HG03575 (cell line): Measurements from ENCODE around the gene ODC1.

Experiments
- ATAC-seq: cut with Tn5 transposase; IDR thresholded peaks from one replicate; pipeline ENCODE4 v1.9.1; 2021; ENCODE audit not compliant: unreplicated experiment, insufficient number of reproducible peaks, low FRiP score; ENCODE audit errors: extremely low read depth

ODC1 gene

DNA sequence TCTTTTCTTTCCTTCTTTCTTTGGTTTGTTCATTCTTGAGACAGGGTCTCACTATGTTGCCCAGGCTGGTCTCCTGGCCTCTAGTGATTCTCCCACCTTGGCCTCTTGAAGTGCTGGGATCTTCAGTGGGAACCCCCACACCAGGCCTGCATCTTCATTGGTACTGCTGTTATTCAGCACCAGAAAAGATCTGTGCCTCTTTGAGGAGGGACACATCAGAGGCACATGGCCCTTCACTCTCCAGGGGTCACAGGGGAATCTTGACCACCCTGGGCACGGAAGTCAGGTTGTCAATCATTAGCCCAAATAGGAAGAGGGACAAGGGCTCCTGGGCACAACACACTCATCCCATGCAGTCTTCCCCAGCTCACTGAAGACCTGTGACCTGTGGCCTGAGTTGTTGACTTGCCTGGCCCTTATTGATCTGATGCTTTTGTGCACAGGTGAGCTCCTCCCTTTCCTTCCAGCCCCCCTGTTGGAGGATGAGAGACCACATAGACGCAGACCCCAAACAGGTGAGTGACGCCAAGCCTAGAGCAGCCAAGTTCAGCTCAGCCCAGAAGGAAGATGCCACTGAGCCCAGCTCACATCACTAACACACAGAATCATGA is 33.0 kb upstream of the ODC1 start:
- ATAC-seq, result no peak

DNA sequence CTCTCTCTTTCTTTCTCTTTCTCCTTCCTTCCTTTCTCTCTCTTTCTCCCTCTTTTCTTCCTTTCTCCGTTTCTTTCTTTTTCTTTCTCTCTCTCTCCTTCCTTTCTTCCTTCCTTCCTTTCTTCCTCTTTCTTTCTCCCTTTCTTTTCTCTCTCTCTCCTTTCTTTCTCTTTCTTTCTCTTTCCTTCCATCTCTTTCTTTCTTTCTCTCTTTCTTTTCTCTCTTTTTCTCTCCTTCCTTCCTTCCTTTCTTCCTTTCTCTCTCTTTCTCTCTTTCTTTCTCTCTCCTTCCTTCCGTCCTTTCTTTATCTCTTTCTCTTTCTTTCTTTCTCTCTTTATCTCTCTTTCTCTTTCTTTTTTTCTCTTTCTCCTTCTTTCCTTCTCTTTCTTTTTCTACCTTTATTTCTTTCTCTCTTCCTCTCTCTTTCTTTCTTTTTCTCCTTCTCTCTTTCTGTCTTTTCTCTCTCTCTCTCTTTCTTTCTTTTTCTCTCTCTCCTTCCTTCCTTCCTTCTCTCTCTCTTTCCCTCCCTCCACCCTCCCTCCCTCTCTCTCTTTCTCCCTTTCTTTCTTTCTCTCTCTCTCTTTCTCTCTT is 32.3 kb upstream of the ODC1 start:
- no peak for ATAC-seq

DNA sequence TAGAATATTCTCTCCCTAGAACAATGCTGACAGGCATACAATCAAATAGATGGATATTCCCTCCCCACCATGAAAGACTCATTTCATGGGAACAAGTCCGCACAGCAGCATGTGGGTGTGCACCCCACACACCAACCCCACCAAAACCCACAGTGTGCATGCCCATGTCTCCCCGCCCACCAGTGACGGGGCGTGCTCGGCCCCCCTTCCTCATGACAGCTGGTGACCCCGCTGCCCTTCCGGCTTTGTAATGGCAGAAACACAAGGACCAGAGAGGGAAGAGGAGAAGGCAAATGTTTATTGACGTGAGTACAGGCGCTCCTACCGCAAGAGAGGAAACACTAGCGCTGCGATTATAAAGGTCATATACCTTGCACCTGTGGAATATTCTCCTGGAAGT is 30.8 kb upstream of the ODC1 start:
- ATAC-seq, result no peak

DNA sequence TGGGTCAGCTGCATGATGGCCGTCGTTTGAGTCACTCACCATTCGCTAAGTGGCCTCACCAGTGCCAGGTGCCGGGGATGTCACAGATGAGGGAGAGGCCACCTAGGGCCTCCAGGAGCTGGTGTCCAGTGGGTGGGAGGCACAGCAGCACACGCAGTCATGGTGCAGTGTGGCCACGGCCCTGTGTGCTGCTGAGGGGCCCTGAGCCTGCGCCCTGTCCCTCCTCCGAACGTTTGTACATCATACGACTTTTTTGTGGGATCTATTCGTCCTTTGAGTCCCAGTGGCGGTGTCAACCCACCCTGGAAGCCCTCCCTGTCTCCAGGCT is 30.1 kb upstream of the ODC1 start:
- ATAC-seq, result no peak

DNA sequence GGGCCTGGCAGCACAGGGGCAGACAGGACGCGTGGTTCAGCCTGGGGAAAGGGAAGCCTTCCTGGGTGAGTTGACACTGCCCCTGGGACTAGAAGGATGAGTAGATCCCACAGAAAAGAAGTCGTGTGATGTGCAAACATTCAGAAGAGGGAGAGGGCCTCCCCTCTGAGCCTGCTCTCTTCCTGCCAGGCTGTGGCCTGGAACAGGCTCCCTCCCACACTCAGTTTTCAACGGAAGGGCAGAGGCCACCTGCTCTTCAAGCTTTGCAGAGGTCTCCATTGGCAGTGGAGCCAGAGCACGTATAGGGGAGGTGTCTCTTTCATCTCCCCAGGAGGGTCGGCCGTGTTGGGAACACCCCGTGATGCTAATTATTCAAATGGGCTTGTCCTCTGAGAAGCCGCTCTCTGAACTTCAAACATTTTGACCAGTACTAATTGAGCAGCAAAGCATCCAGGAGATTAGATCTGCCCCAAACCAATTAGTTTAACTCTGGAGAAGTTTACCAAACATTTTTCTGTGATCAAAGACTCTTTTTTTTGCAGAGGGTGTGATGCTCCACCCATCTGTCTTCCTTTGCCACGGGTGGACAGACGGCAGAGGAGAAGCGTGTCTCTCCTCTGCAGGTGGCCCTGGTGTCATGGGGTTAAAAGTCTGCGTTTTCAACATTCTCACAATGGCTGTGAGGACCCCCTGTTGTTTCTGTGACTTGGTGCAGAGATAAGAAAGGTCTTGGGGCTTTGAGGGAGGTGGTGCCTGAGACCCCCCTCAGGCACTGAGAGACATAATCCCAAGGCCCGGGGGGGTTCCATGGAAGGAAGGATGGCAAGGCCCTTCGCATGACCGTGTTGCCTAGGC is 29.5 kb upstream of the ODC1 start:
- no peak for ATAC-seq

DNA sequence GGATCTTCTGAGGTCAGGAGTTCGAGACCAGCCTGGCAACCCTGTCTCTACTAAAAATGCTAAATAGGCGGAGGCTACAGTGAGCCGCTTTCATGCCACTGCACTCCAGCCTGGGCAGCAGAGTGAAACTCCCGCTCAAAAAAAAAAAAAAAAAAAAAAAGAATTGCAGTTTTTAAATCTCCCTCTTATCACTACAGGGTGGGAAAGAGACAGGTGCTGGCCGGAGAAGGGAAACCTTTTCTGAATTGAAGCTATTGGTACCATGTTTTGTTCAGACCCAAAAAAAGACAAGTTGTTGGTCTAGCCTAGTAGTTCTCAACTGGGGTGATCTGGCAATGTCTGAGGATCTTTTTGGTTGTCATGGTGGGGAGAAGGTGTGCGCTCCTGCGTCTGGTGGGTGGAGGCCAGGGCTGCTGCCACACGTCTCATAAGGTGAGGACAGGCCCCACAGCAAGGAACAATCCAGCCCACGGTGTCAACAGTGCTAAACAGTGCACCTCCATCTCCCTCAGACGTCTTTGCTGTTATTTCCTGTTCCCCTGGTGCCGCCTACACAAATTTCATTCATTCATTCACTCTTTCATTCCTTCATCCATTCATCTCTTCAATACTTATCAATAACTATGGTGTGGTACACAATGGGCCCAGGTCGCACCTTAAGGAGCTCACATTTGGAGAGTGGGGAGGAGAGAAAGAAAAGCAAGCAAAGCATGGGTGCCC is 28.8 kb upstream of the ODC1 start:
- ATAC-seq, result no peak

DNA sequence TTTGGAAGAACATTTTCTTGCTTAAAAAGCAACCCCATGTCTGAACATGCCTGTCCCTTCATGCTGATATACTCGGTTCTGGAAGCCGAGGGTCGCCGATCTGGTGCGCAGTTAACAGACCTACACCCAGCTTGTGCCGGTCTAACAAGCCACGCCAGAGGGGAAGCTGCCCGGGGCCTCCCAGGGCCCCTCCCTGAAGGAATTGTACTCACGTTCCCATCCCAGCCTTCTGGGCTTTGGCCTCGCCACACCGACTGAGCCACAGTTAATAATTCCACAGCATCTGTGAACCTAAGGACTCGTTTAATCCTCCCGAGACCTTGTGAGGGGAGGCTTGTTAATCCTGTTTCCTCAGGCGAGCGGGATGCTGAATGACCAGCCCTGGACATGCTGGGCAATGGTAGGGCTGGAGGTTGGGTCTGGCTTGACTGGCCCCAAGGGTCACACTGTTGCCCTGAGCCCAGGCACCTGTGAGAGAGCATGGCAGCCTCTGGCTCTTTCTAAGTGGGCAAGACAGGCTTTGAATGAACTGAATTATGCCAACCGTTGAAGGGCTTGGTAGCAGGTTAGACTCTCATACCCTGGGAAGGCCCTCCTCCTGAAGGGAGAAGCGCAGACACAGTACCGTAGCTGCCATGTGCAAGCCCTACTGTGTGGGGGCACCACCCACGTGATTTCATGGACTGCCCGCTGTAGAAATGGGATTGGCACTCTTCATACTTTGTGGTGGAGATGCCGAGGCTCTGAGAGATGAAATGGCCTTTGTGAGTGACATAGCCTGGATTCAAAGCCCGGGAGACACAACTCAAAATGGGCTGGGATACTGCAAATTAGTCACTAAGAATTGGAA is 27.9 kb upstream of the ODC1 start:
- ATAC-seq, result no peak

DNA sequence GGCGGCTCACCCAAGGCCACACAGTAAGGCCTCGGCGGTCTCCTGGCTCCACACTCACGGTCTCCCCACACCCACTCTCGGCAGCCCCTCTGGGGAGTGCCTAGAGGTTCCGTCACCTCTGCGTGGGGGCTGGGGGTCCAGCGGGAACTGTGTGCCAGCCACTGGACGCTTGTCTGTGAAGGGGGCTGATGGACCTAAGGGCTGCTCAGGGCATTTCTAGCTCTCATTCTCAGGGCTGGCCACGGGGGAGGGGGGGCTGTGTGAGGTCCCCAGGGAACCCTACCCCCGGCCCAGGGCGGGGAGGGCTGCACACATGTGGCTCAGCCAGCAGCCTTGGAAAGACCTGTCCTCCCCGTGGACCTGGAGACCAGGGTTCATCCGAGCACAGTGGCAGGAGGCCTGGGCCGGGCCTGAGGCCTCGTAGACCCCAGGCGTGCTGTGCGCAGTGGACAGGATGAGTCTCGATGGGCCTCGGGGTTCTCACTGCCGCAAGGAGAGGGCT is 27.1 kb upstream of the ODC1 start:
- no peak for ATAC-seq

DNA sequence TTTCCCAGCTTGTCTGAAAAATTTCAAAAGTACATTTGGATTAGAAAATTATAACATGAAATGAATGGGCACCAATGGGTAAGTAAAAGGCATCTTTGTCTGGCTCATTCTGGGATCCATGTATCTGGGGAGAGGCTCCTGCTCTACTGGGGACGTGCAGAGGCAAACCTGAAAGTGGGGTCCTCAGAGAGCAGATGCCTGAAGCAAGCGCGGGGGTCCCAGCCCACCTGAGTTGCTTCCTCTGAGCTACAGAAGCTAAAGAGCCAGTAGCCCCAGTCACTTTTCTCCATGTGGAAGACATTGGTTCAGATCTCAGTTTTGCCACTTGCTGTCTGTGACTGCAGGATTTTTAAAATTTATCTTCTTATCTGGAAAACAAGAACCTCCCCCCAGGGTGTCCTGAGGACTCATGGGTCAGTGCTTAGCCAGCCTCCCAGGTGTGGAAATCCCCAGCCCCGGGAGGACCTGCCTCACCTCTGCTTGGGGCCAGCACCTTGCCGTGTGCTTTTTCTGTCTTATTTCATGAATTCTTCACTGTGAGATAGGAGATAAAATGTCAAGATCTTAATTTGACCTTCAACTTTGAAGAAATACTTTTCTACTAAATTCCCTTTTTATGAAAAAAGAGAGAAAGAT is 25.1 kb upstream of the ODC1 start:
- ATAC-seq, result no peak

DNA sequence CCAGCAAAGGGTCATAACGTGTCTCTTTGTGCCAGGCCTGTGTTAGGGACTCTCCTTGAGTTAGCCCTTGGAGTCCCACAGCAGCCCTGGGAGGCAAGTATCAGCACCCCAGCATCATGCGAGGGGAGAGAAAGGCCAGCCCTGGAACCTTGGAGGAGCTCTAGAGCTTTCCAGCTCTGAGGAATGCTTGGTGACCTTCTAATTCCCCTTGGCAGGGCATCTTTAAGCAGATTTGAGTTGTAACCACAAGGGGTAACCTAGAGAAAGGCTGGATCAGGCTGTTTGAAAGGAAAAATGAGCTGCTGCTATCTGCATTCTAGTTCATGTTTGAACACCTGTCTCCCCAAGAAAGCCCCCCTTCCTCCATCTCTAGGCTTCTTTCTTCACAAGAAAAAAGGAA is 23.8 kb upstream of the ODC1 start:
- no peak for ATAC-seq

DNA sequence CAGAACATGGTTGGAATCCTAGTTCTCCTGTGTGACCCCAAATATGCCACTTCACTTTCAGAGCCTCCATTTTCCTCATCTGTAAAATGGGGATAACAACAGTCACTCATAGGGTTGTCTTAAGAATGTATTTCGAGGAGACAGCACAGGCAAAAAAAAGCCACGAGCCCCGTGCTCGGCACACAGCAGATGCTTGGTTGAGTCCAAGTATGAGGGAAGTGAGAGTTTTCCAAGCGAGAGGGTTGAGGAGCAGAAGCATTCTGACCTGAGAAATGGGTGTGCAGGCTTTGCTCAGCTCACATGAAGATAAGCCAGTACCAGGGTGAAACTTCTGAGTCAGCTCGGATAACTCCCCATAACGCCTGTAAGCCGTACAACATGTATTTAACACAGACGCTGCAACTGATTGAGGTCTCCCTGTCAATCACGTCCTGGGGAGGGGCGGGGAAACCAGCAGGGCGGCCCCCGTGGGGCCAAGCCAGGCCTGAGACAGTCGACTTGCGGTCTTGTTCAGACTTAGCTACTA is 23.0 kb upstream of the ODC1 start:
- no peak for ATAC-seq

DNA sequence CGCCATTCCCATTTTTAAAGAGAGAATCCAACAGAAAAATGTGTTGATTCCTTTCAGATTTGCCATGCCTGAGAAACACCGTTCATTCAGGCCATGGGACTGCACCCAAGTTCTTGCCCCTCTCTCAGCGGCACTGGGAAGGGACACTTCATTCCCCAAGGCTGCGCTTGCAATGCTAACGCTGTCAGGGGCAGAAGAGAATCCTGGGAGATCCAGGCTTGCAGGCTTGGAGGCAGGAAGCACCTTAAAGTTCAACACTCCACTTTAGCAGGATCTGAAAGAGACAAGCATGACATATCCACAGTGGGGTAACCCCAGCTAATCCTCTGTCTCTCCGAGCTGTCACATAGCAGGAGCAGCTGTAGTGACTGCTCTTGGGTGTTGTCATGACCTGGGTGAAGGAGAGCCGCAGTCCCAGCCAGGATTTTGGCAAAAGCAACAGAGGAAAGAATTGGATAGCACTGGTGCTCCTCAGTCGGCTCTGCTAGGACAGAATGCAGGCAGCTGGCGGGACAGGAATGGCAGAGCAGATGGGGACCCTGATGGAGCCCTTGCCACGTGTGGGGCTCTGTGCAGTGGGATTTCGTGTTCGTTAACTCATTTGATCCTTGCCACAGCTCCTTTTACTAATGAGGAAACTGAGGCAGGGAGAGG is 22.0 kb upstream of the ODC1 start:
- no peak for ATAC-seq

DNA sequence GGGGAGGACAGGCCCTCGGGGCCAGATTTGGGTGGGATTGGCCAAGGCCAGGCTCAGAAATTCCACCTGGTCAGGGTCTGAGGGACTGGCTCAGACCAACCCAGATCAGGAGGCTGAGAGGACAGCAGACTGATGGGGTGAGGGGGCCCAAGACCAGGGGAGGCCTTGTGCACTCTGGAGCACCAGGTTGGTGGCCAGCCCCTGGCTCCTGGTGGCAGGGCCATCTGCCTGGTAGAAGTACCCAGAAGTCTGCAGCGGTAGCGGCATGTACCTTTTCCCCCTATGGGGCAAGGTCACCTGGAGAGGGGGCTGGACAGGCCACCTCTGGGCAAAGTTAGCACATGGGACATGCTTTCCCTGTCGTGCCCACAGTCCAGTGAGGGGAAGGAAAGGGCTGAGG is 21.2 kb upstream of the ODC1 start:
- no peak for ATAC-seq

DNA sequence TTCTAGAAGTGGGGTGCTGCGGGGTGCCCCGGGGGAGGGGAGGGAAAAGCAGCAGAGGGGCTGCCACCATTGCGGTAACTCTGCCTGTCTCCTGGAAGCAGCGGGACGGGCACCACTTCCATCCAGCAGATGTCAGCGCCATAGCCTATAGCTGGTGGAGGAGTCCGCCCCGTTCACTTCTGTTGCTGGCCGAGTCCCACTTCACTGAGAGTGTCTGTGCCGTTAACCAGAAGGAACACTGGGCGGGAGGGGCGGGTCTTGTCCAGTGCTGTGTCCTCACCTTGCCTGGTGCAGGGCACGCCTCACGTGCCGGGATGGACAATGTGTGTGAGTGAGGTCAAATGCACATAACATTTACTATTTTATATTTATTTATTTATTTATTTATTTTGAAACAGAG is 19.3 kb upstream of the ODC1 start:
- ATAC-seq, result no peak

DNA sequence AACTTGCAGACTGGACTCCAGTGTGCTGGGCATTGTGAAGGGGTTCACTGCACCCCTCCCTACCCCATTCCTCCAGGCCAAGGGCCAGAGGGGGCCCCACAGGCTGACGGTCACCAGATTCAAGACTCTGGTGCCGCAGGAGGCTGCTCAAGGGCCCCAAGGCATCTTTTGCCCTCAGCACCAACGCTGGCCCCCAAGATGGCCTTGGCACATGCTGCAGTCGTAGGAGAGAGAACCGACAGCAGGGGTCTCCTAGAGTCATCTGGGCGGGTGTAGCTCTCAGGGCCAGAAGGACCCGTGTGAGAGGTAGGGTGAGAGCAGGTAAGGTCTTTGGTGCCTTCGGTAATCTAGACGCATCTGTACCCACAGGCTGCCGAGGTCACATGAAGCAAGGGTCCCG is 18.7 kb upstream of the ODC1 start:
- ATAC-seq, result no peak

DNA sequence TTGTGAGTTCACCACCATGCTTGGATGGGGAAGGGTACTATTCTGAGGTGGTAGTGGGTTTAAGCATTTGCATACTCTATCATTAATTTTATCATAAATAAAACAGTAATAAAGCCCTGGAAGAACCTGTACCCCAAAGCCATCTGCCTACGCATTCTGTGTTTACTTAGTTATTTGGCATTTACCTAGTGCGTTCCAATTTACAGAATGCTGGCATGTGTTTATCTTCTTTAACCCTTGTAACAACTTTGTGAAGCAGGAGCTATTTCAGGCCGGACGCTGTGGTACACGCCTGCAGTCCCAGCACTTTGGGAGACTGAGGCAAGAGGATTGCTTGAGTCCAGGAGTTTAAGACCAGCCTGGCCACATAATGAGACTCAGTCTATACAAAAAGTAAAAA is 17.8 kb upstream of the ODC1 start:
- no peak for ATAC-seq

DNA sequence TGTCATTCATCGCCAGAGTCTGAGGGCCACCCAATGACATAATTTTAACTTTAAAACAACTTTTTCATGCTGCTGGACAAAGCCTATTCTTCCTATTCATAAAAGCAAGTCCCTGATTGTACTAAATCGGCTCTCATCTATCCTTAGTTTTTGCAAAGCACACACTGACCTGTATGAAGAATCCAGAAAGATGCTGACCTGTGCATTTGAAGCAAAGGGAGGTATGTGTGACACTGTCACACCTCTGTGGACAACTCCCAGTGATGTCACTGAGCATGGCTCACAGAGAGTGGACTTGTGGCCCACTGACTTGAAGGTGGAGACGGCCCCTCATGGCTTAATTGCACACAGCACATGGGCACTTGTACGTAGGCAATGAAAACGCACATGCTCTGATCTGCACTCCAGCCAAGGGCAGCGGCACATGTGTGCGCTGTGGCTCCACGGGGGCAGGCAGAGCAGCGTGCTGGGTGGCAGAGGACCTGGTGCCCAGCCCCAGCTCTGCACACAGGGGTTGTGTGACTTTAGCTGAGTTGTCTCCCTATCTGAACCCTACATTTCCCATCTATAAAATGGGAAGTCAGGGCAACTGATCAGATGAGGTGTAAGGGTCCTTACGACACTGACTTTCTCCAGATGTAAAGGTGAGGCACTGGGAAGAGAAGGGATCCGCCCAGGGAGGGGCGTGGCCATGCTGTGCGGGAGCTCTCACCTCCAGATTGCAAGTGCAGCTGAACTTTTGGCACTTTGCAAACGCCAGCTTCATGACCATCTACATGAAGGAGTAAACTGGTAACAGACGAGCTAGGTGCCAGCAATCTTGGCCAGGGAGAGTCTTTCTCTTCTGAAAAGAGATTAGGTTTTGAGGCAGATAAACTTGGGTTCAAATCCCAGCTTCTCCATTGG is 14.3 kb upstream of the ODC1 start:
- no peak for ATAC-seq
